ENCODE data around the gene RTN4R.

The RTN4R gene

GRCh38 chr22:20226760-20227350, 41.3 kb downstream of the RTN4R start:
- DNase-seq, result no peak

- DNase-seq, result no peak
Measured at GRCh38 chr22:20226077-20226716, 41.9 kb downstream of the RTN4R start.

- no peak for DNase-seq
Measured at GRCh38 chr22:20225693-20225966, 42.5 kb downstream of the RTN4R start.

- no peak for DNase-seq
Measured at GRCh38 chr22:20224917-20225692, 43.0 kb downstream of the RTN4R start.

- DNase-seq, result no peak
Measured at GRCh38 chr22:20224256-20224626, 43.9 kb downstream of the RTN4R start.

- DNase-seq, result no peak
Measured at GRCh38 chr22:20223421-20224255, 44.5 kb downstream of the RTN4R start.

GRCh38 chr22:20222764-20223420, 45.2 kb downstream of the RTN4R start:
- no peak for DNase-seq

- no peak for DNase-seq
Measured at GRCh38 chr22:20221421-20222340, 46.4 kb downstream of the RTN4R start.

GRCh38 chr22:20220629-20221026, 47.5 kb downstream of the RTN4R start:
- DNase-seq, result no peak

GRCh38 chr22:20219667-20220628, 48.2 kb downstream of the RTN4R start:
- DNase-seq, result no peak

GRCh38 chr22:20218987-20219386, 49.1 kb downstream of the RTN4R start:
- no peak for DNase-seq

GRCh38 chr22:20218326-20218872, 49.7 kb downstream of the RTN4R start:
- DNase-seq, result no peak

- no peak for DNase-seq
Measured at GRCh38 chr22:20217563-20217962, 50.6 kb downstream of the RTN4R start.

GRCh38 chr22:20216863-20217499, 51.1 kb downstream of the RTN4R start:
- no peak for DNase-seq

- no peak for DNase-seq
Measured at GRCh38 chr22:20215742-20216141, 52.4 kb downstream of the RTN4R start.

- no peak for DNase-seq
Measured at GRCh38 chr22:20214853-20215252, 53.3 kb downstream of the RTN4R start.

GRCh38 chr22:20213833-20214708, 54.0 kb downstream of the RTN4R start:
- no peak for DNase-seq

GRCh38 chr22:20212754-20213699, 55.1 kb downstream of the RTN4R start:
- no peak for DNase-seq
